ENCODE results near the gene AHDC1. TPM values are rescaled to one million over a fixed set of nuclear protein-coding genes. Genes with fewer than 3 reads are reported as not detected.
A peak's percentile ranks its signal among the peaks of the same experiment; 100 is the strongest.
"Not testable (repeated sequence)": the region's sequence is repeated elsewhere in the genome, so short reads cannot be mapped to it uniquely, and the experiment has no call there.

Gene AHDC1
- total and polyA plus RNA-seq, 2 donors: 4.2 to 22.6 TPM

GRCh38 chr1:27538793-27539192, 65.2 kb downstream of the AHDC1 start:
- Histone ChIP-seq H3K4me1 (ENCODE audit: control insufficient read depth in 2 of 2, insufficient read depth in 2 of 2, low read length in 2 of 2) (peaks cover 11 to 64% of the 10 kb centered on the region in 2 donors), H3K4me3 (ENCODE audit: low read length in 2 of 2) (no peak overlapping the region), H3K9me3 (ENCODE audit: control insufficient read depth in 2 of 2, insufficient read depth in 1 of 2, low read length in 1 of 2) (no peaks in the 10 kb centered on the region), H3K27ac (ENCODE audit: low read depth in 1 of 2, low read length in 1 of 2) (no peak overlapping the region), H3K36me3 (ENCODE audit: control insufficient read depth in 2 of 2, insufficient read depth in 2 of 2, low read length in 1 of 2) (peaks cover 37 to 55% of the 10 kb centered on the region in 2 donors), H3K27me3 (ENCODE audit: control insufficient read depth in 2 of 2, insufficient read depth in 1 of 2, low read length in 1 of 2) (no peaks in the 10 kb centered on the region)
- 98% methylated on average over 3 of the region's 3 CpGs for WGBS
- DNase-seq (ENCODE audit: low read depth in 6 of 9, low spot score in 9 of 9): no peak

GRCh38 chr1:27538305-27538676, 65.7 kb downstream of the AHDC1 start:
- H3K36me3 ChIP-seq (ENCODE audit: control insufficient read depth in 2 of 2, insufficient read depth in 2 of 2, low read length in 1 of 2): peaks cover 42 to 58% of the 10 kb centered on the region in 2 donors
- H3K4me3 ChIP-seq (ENCODE audit: low read length in 2 of 2); H3K27ac ChIP-seq (ENCODE audit: low read depth in 1 of 2, low read length in 1 of 2); DNase-seq (ENCODE audit: low read depth in 6 of 9, low spot score in 9 of 9); H3K9me3 ChIP-seq (ENCODE audit: control insufficient read depth in 2 of 2, insufficient read depth in 1 of 2, low read length in 1 of 2); H3K27me3 ChIP-seq (ENCODE audit: control insufficient read depth in 2 of 2, insufficient read depth in 1 of 2, low read length in 1 of 2): not testable (repeated sequence)
- WGBS: 99% methylated on average over 4 of the region's 4 CpGs
- peaks cover 11 to 66% of the 10 kb centered on the region in 2 donors for H3K4me1 ChIP-seq (ENCODE audit: control insufficient read depth in 2 of 2, insufficient read depth in 2 of 2, low read length in 2 of 2)

GRCh38 chr1:27536767-27537166, 67.2 kb downstream of the AHDC1 start:
- no peak overlapping the region for H3K4me3 ChIP-seq (ENCODE audit: low read length in 2 of 2)
- 93% methylated on average over 11 of the region's 11 CpGs for WGBS
- H3K27ac ChIP-seq (ENCODE audit: low read depth in 1 of 2, low read length in 1 of 2): no peak overlapping the region
- H3K27me3 ChIP-seq (ENCODE audit: control insufficient read depth in 2 of 2, insufficient read depth in 1 of 2, low read length in 1 of 2): no peaks in the 10 kb centered on the region
- no peak for DNase-seq (ENCODE audit: low read depth in 6 of 9, low spot score in 9 of 9)
- H3K4me1 ChIP-seq (ENCODE audit: control insufficient read depth in 2 of 2, insufficient read depth in 2 of 2, low read length in 2 of 2): peaks cover 13 to 67% of the 10 kb centered on the region in 2 donors
- H3K9me3 ChIP-seq (ENCODE audit: control insufficient read depth in 2 of 2, insufficient read depth in 1 of 2, low read length in 1 of 2): no peaks in the 10 kb centered on the region
- peaks cover 38 to 57% of the 10 kb centered on the region in 2 donors for H3K36me3 ChIP-seq (ENCODE audit: control insufficient read depth in 2 of 2, insufficient read depth in 2 of 2, low read length in 1 of 2)

- H3K4me3 ChIP-seq (ENCODE audit: low read length in 2 of 2): no peak overlapping the region
- no peak for DNase-seq (ENCODE audit: low read depth in 6 of 9, low spot score in 9 of 9)
- WGBS: 96% methylated on average over 15 of the region's 15 CpGs
- H3K36me3 ChIP-seq (ENCODE audit: control insufficient read depth in 2 of 2, insufficient read depth in 2 of 2, low read length in 1 of 2): peaks cover 38 to 57% of the 10 kb centered on the region in 2 donors
- no peak overlapping the region for H3K27ac ChIP-seq (ENCODE audit: low read depth in 1 of 2, low read length in 1 of 2)
- no peaks in the 10 kb centered on the region for H3K27me3 ChIP-seq (ENCODE audit: control insufficient read depth in 2 of 2, insufficient read depth in 1 of 2, low read length in 1 of 2)
- H3K4me1 ChIP-seq (ENCODE audit: control insufficient read depth in 2 of 2, insufficient read depth in 2 of 2, low read length in 2 of 2): peaks cover 12 to 68% of the 10 kb centered on the region in 2 donors
- H3K9me3 ChIP-seq (ENCODE audit: control insufficient read depth in 2 of 2, insufficient read depth in 1 of 2, low read length in 1 of 2): no peaks in the 10 kb centered on the region
These were observed 67.8 kb downstream of the AHDC1 start for GRCh38 chr1:27536010-27536757.

- WGBS: 70% methylated on average over 2 of the region's 2 CpGs
- no peak for DNase-seq (ENCODE audit: low read depth in 6 of 9, low spot score in 9 of 9)
- Histone ChIP-seq H3K4me1 (ENCODE audit: control insufficient read depth in 2 of 2, insufficient read depth in 2 of 2, low read length in 2 of 2) (peaks cover 6 to 61% of the 10 kb centered on the region in 2 donors), H3K36me3 (ENCODE audit: control insufficient read depth in 2 of 2, insufficient read depth in 2 of 2, low read length in 1 of 2) (peaks cover 35 to 54% of the 10 kb centered on the region in 2 donors), H3K4me3 (ENCODE audit: low read length in 2 of 2) (no peak overlapping the region), H3K27me3 (ENCODE audit: control insufficient read depth in 2 of 2, insufficient read depth in 1 of 2, low read length in 1 of 2) (no peaks in the 10 kb centered on the region), H3K9me3 (ENCODE audit: control insufficient read depth in 2 of 2, insufficient read depth in 1 of 2, low read length in 1 of 2) (no peaks in the 10 kb centered on the region), H3K27ac (ENCODE audit: low read depth in 1 of 2, low read length in 1 of 2) (peak overlapping the region in 1 of 2 donors; percentile 43)
These were observed 68.6 kb downstream of the AHDC1 start for GRCh38 chr1:27535386-27535785.

- Histone ChIP-seq H3K4me3 (ENCODE audit: low read length in 2 of 2) (no peak overlapping the region), H3K27ac (ENCODE audit: low read depth in 1 of 2, low read length in 1 of 2) (peak overlapping the region in 1 of 2 donors; percentile 79), H3K36me3 (ENCODE audit: control insufficient read depth in 2 of 2, insufficient read depth in 2 of 2, low read length in 1 of 2) (peaks cover 29 to 43% of the 10 kb centered on the region in 2 donors), H3K9me3 (ENCODE audit: control insufficient read depth in 2 of 2, insufficient read depth in 1 of 2, low read length in 1 of 2) (peaks cover 0 to 3% of the 10 kb centered on the region in 2 donors), H3K27me3 (ENCODE audit: control insufficient read depth in 2 of 2, insufficient read depth in 1 of 2, low read length in 1 of 2) (no peaks in the 10 kb centered on the region), H3K4me1 (ENCODE audit: control insufficient read depth in 2 of 2, insufficient read depth in 2 of 2, low read length in 2 of 2) (peaks cover 28 to 79% of the 10 kb centered on the region in 2 donors)
- no peak for DNase-seq (ENCODE audit: low read depth in 6 of 9, low spot score in 9 of 9)
- WGBS: 78% methylated on average over 14 of the region's 14 CpGs
These were observed 71.8 kb downstream of the AHDC1 start for GRCh38 chr1:27531959-27532685.

- peak overlapping the region in 1 of 2 donors; percentile 97 for H3K27ac ChIP-seq (ENCODE audit: low read depth in 1 of 2, low read length in 1 of 2)
These were observed 73.8 kb downstream of the AHDC1 start for GRCh38 chr1:27530192-27530591.

GRCh38 chr1:27529704-27530018, 74.3 kb downstream of the AHDC1 start:
- Histone ChIP-seq H3K4me1 (ENCODE audit: control insufficient read depth in 2 of 2, insufficient read depth in 2 of 2, low read length in 2 of 2) (peaks cover 43 to 79% of the 10 kb centered on the region in 2 donors), H3K4me3 (ENCODE audit: low read length in 2 of 2) (no peak overlapping the region), H3K36me3 (ENCODE audit: control insufficient read depth in 2 of 2, insufficient read depth in 2 of 2, low read length in 1 of 2) (peaks cover 21 to 28% of the 10 kb centered on the region in 2 donors), H3K27me3 (ENCODE audit: control insufficient read depth in 2 of 2, insufficient read depth in 1 of 2, low read length in 1 of 2) (no peaks in the 10 kb centered on the region), H3K27ac (ENCODE audit: low read depth in 1 of 2, low read length in 1 of 2) (peak overlapping the region in 1 of 2 donors; percentile 97), H3K9me3 (ENCODE audit: control insufficient read depth in 2 of 2, insufficient read depth in 1 of 2, low read length in 1 of 2) (peaks cover 0 to 13% of the 10 kb centered on the region in 2 donors)
- DNase-seq (ENCODE audit: low read depth in 6 of 9, low spot score in 9 of 9): no peak
- 98% methylated on average over 5 of the region's 5 CpGs for WGBS

More at GRCh38 chr1:27530192-27530591, 73.8 kb downstream of the AHDC1 start:
- no peaks in the 10 kb centered on the region for H3K27me3 ChIP-seq (ENCODE audit: control insufficient read depth in 2 of 2, insufficient read depth in 1 of 2, low read length in 1 of 2)
- peaks cover 0 to 11% of the 10 kb centered on the region in 2 donors for H3K9me3 ChIP-seq (ENCODE audit: control insufficient read depth in 2 of 2, insufficient read depth in 1 of 2, low read length in 1 of 2)
- no peak for DNase-seq (ENCODE audit: low read depth in 6 of 9, low spot score in 9 of 9)
- peaks cover 40 to 79% of the 10 kb centered on the region in 2 donors for H3K4me1 ChIP-seq (ENCODE audit: control insufficient read depth in 2 of 2, insufficient read depth in 2 of 2, low read length in 2 of 2)
- no peak overlapping the region for H3K4me3 ChIP-seq (ENCODE audit: low read length in 2 of 2)
- peaks cover 21 to 33% of the 10 kb centered on the region in 2 donors for H3K36me3 ChIP-seq (ENCODE audit: control insufficient read depth in 2 of 2, insufficient read depth in 2 of 2, low read length in 1 of 2)
- WGBS: 97% methylated on average over 10 of the region's 10 CpGs
